GM12872 (cell line): ENCODE results near the gene KDM6A.

Experiments
- CTCF ChIP-seq: IDR thresholded peaks from 3 replicates; pipeline ENCODE4 v1.5.1; 2011; ENCODE audit warnings: low read depth, mild to moderate bottlenecking, low read length, moderate library complexity; ENCODE audit not compliant: insufficient read depth

The KDM6A gene

GRCh38 chrX:45077748-45078424, 204.9 kb downstream of the KDM6A start:
- TF ChIP-seq CTCF, result no peak

DNA sequence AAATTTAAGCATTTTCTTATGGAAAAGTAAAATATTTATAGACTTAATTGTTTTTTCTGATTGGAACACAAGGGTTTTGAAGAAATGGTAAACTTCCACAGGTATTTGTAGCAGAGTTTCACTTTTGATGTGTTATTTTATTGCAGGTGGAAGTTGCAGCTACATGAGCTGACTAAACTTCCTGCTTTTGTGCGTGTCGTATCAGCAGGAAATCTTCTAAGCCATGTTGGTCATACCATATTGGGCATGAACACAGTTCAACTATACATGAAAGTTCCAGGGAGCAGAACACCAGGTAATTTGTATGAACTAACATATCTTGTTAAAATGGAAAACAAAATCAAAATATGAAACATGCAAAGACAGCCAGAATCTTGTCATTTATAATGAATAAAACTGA, 210.3 kb downstream of the KDM6A start:
- TF ChIP-seq CTCF, result no peak

DNA sequence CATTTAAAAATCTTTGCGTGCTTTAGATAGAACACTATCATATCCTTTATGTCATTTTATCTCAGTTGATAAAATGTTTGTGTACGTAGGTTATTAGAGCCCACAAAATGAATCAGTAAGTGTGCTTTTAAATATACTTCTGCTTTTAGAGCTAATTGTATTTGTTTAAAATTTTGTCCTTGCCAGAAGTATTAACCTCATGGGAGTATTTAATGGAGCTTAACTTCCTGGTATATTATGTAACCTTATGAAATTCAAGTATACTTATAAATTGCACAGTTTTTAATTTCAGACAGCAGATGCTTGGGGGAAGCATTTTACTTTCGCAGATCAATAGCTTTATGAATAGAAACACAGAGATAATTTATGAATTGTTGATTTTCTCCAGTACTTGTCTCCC, 237.5 kb downstream of the KDM6A start:
- TF ChIP-seq CTCF, result no peak

GRCh38 chrX:45126158-45126557, 253.2 kb downstream of the KDM6A start:
- no peak for TF ChIP-seq CTCF

DNA sequence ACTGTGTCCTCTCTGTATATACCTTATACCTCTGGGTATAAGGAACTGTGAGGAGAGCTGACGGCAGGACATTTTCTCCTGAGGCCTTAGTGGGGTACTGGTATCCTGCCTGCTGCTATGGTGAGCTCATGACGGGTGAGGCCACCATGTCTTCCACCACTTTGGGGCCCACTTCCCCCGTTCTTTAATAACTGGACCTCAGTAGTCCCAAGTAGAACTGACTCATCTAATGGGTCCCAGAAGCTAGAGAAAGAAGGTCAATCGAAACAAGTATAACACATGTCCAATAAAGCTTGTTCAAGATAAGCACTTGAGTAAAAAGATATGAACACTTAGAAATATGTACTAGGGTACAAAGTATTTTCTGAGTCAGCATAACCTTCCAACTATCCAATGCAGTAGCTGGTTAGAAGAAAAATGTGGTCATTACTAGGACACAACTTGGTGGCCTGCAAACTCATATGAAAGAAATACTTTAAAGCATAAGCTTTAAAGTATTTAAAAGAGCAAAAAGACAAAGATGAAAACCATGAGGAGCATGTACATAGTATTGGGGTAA, 256.0 kb downstream of the KDM6A start:
- TF ChIP-seq CTCF, result no peak

DNA sequence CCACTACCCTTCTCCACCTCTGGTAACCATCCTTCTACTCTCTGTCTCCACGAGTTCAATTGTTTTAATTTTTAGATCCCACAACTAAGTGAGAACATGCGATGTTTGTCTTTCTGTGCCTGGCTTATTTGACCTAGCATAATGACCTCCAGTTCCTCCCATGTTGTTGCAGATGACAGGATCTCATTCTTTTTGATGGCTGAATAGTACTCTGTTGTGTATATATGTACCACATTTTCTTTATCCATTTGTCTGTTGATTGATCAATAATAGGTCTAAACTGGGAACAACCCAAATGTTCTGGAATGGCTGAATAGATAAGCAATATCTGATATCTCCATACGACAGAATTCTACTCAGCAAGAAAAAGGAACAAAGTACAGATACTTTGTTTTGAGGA, 260.5 kb downstream of the KDM6A start:
- no peak for TF ChIP-seq CTCF

- TF ChIP-seq CTCF, result no peak
Measured at GRCh38 chrX:45134315-45134731, 261.3 kb downstream of the KDM6A start.
